Skeletal muscle satellite cell (primary cell): Measurements from ENCODE around the gene MRPL42.

Source experiments
- H3K27me3 ChIP-seq: 2 replicates; pipeline ENCODE4 v1.7.0; 2013; ENCODE audit warnings: low read length; ENCODE audit not compliant: control insufficient read depth, insufficient read depth
- H3K36me3 ChIP-seq: 2 replicates; pipeline ENCODE4 v1.7.0; 2013; ENCODE audit warnings: mild to moderate bottlenecking, control low read depth, low read length; ENCODE audit not compliant: insufficient read depth
- H3K4me1 ChIP-seq: 2 replicates; pipeline ENCODE4 v1.7.0; 2013; ENCODE audit warnings: low read length; ENCODE audit not compliant: control insufficient read depth, insufficient read depth
- H3K4me2 ChIP-seq: 2 replicates; pipeline ENCODE4 v1.7.0; 2013; ENCODE audit warnings: mild to moderate bottlenecking, low read length
- H3K4me3 ChIP-seq: 2 replicates; pipeline ENCODE4 v1.7.0; 2013; ENCODE audit warnings: low read length
- H3K9ac ChIP-seq: 2 replicates; pipeline ENCODE4 v1.7.0; 2013; ENCODE audit warnings: mild to moderate bottlenecking, low read depth, low read length, moderate library complexity
- H3K9me3 ChIP-seq: replicated peaks from 2 replicates; pipeline ENCODE4 v1.7.0; 2013; ENCODE audit warnings: mild to moderate bottlenecking, control low read depth, low read length

Gene MRPL42

DNA sequence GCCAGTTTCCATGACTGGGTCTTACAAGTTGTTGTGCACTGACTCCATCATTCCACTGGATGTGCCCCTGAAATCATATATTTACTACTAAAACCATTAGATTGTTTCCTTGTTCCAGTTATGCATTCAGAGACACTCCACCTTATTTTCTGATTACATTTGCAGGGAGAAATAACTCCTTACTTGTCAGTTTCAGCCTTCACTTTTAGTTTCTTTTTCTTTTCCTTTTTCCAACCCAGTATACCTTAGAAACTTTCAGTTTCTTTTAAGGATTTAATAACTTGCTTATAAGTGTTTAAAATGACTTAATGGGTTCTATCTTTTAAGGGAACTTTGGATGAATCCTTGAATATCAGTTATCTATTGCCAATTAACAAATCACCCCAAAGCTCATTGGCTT is 39.9 kb downstream of the MRPL42 start:
- H3K4me1 ChIP-seq, result no peaks in the 10 kb centered on the region
- H3K9me3 ChIP-seq, result no peaks in the 10 kb centered on the region
- H3K4me3 ChIP-seq, result no peak overlapping the region
- H3K9ac ChIP-seq, result no peak overlapping the region
- no peak overlapping the region for H3K4me2 ChIP-seq
- H3K27me3 ChIP-seq, result no peaks in the 10 kb centered on the region
- peaks cover 9% of the 10 kb centered on the region for H3K36me3 ChIP-seq

DNA sequence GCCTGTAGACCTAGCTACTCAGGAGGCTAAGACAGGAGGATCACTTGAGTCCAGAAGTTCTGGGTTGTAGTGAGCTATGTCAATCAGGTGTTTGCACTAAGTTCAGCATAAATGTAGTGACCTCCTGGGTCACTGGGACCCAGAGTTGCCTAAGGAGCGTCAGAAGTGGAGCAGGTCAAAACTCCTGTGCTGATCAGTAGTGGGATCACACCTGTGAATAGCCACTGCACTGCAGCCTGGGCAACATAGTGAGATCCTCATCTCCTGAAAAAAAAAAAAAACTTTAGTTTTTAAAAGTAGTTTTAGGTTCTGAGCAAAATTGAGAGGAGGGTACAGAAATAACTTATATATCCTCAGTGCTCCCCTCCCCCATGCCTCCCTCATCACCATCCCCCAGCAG is 42.2 kb downstream of the MRPL42 start:
- Histone ChIP-seq H3K9ac (no peak overlapping the region), H3K4me3 (no peak overlapping the region), H3K4me1 (peaks cover 3% of the 10 kb centered on the region), H3K4me2 (no peak overlapping the region), H3K36me3 (peaks cover 9% of the 10 kb centered on the region), H3K27me3 (no peaks in the 10 kb centered on the region), H3K9me3 (no peaks in the 10 kb centered on the region)

DNA sequence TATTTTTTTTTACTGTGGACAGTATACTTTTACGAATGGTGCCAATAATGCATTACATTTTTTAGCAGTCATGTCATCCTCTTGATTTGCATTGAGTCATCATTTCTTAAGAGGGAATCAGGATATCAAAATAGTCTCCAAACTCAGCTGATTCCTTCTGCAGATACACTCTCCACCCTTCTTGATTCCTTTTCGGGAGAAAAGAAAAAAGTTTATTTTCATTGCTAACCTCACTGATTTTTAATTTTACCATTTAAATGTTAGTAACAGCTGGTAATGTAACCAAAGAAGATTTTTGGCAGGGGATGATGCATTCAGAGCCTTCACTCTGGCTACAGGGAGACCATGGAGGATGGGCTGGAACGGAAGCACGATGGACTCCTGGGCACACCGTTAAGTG is 47.5 kb downstream of the MRPL42 start:
- H3K9ac ChIP-seq, result no peak overlapping the region
- peak overlapping the region; percentile 23 for H3K4me3 ChIP-seq
- H3K36me3 ChIP-seq, result peaks cover 2% of the 10 kb centered on the region
- peak overlapping the region; percentile 60 for H3K4me2 ChIP-seq
- no peaks in the 10 kb centered on the region for H3K27me3 ChIP-seq
- H3K4me1 ChIP-seq, result peaks cover 22% of the 10 kb centered on the region
- no peaks in the 10 kb centered on the region for H3K9me3 ChIP-seq

DNA sequence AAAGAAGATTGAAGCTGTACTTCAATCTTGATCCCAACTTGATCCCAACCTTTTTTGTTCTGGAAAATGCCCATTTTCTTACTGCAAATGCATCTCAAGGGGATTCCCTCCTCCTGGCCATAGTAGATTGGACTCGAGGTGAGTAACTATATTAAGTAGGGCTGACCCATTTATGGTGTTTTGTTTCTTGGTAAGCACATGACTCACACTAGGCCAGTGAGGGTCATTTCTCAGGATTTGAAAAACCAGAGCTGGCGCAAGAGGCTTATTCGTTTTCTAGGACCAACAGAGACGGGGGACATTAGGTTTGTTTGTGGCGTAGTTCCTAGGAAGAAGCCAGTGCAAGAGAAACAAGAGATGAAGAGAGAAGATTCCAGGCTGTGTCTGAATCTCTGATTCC is 51.4 kb downstream of the MRPL42 start:
- Histone ChIP-seq H3K4me3 (no peak overlapping the region), H3K27me3 (no peaks in the 10 kb centered on the region), H3K4me1 (peaks cover 22% of the 10 kb centered on the region), H3K4me2 (no peak overlapping the region), H3K9me3 (no peaks in the 10 kb centered on the region), H3K36me3 (no peaks in the 10 kb centered on the region), H3K9ac (no peak overlapping the region)

DNA sequence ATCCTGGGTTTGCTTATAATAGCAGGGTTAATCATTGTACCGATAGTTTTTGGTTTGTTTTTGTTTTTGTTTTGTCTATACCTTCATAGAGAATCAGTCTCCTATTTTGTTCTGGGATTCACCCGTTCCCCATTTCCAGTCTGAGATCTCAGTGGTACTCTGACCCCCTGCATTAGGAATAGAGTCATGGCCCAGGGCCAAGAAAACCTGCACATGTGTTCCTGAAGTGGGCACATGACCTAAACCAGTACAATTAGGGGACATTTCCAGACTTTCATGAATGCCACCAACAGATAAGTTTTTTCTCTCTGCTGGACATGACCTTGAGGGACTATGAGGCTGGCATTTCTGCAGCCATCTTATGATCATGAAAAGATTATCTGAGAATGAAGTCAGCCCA is 52.5 kb downstream of the MRPL42 start:
- Histone ChIP-seq H3K4me3 (no peak overlapping the region), H3K27me3 (no peaks in the 10 kb centered on the region), H3K36me3 (no peaks in the 10 kb centered on the region)

DNA sequence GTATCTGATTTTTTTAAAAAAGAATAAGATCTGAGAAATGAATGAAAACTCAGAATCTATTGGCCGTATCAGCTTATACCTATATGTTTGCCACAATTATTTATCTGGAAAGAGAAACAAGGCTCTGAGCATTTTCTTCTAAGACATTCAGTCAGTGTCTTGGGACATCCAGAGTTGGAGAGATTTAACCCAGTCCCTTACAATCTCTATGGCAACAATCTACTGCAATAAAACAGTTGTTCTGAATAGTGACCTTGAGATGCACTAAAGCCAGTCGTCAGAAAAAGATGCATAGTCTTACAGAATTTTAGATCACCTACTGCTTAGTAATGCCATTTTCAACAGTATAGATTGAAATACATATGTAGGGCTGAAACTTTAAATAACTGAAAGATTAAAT is 53.1 kb downstream of the MRPL42 start:
- no peaks in the 10 kb centered on the region for H3K27me3 ChIP-seq
- no peaks in the 10 kb centered on the region for H3K9me3 ChIP-seq
- H3K4me1 ChIP-seq, result peaks cover 11% of the 10 kb centered on the region
- H3K4me3 ChIP-seq, result no peak overlapping the region
- no peaks in the 10 kb centered on the region for H3K36me3 ChIP-seq
- no peak overlapping the region for H3K4me2 ChIP-seq
- no peak overlapping the region for H3K9ac ChIP-seq

More for the DNA sequence above, 52.5 kb downstream of the MRPL42 start:
- Histone ChIP-seq H3K4me2 (no peak overlapping the region), H3K4me1 (peaks cover 17% of the 10 kb centered on the region), H3K9ac (no peak overlapping the region), H3K9me3 (no peaks in the 10 kb centered on the region)

DNA sequence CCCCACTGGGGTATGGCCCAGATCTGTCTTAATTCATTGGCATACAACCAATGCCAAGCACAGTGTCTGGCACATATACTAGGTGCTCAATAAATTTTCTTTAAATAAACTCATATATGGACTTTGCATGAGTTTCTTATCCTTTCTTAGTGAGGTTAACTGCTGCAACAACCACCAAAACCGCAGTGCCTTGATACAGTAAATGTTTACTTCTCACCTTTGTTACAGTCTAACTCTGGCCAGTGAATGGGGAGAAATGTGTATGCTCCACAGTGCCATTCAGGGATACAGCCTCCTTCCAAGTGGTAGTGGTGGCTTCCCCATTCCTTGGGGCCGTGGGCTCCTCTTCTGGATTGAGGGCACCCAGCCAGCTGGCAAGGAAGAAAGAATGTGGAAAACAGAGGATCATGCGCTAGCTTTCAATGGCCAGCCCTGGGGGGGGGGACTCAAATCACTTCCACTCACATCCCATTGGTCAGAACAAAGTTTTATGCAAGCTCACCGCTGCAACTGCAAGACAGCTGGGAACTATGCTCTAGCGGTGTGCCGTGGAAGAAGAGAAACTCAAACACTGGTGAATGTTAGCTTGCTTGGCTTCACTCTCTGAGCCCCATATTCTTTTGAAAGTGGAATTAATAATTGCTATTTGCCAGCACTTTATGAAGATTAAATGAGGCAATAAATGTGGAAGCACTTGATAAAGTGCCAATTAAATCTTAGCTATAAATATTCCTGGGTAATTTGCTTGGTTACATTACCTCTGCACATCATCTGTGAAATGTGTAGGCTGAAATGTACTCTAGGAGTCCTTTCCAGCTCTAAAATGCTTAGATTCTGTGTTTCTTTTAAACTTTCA is 54.1 kb downstream of the MRPL42 start:
- no peaks in the 10 kb centered on the region for H3K27me3 ChIP-seq
- H3K9ac ChIP-seq, result no peak overlapping the region
- H3K4me1 ChIP-seq, result peaks cover 9% of the 10 kb centered on the region
- H3K4me3 ChIP-seq, result no peak overlapping the region
- no peaks in the 10 kb centered on the region for H3K9me3 ChIP-seq
- H3K4me2 ChIP-seq, result no peak overlapping the region
- no peaks in the 10 kb centered on the region for H3K36me3 ChIP-seq

DNA sequence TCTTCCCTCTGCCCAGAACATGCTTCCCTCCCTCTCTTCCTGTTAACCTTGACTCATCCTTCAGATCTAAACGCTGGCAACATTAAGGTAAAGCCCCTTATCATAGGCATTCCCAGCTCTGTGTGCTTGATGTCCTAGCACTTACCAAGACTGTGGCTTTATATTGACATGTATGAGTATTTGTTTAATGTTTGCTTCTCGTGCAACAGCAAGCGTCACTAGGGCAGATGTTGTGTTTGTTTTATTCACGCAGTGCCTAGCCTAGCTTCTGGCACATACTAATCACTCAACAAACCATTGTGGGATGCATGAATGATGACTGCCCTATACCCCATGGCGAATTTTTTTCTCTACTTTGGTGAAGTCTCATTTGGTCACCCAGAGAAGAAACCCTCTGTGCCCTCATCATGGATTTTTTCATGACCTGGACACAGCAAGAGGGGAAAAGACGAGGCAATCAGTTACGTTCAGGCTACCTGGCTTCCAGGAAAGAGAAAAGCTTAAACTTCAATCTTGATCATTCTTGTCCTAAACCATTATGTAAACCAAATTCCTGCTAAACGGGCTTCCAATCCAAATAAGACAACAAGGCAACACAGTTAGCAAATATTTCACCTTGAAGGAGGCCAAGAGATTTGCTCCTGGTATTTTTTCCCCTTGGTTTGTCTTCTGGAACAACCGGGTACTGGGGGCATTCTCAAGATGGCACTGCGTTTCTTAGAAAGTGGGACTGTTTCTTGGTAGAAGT is 57.2 kb downstream of the MRPL42 start:
- Histone ChIP-seq H3K4me1 (peaks cover 9% of the 10 kb centered on the region), H3K9me3 (no peaks in the 10 kb centered on the region), H3K9ac (no peak overlapping the region), H3K36me3 (no peaks in the 10 kb centered on the region), H3K4me2 (no peak overlapping the region), H3K4me3 (no peak overlapping the region), H3K27me3 (no peaks in the 10 kb centered on the region)

DNA sequence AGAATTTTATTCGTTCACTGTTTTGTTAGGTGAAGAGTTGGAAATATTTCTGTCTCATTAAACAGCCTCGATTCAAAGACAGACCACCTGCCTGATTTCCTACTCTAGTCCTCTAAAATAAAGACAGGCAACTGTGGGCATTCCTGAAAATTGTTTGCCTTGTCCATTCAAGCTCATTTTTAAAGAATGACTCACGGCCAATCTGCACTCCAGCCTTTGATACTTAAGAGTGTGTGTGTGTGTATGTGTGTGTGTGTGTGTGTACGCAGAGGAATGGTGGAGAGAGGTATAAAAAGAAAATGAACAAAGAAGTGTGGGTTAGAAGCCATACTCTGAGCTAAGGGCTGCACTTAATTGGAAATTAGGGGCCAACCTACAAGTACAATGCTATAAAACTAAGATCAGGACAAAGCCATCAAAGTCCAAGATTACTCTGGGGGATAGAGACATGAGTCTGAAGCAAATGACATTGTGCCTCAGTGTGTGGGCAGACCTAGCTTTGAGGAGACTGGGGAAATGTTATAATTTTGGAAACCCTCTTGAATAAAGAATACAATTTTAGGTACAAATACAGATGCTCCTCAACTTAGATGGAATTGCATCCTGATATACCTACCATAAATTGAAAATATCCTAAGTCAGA is 59.6 kb downstream of the MRPL42 start:
- H3K9me3 ChIP-seq, result no peaks in the 10 kb centered on the region
- no peak overlapping the region for H3K9ac ChIP-seq
- no peak overlapping the region for H3K4me2 ChIP-seq

DNA sequence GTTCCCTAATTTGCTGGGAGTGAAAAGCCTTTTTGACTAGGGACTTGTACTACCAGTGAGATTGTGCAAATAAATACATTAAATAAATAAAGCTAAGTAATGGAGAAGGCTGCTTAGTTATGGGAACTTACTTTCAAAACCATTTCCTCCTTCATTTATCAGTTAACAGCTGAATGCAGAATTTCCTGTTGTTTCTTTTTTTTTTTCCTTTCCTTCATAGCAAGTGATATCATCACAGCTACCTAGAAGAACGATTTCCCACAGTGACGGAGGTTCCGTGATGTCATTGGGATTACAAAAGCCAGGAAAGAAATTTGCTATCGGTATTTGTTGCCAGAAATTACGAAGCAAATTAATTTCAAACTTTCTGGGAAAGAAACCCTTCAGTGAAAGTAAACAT is 63.0 kb downstream of the MRPL42 start:
- H3K4me1 ChIP-seq, result peaks cover 9% of the 10 kb centered on the region
- H3K9ac ChIP-seq, result no peak overlapping the region
- no peak overlapping the region for H3K4me3 ChIP-seq
- no peaks in the 10 kb centered on the region for H3K27me3 ChIP-seq
- H3K4me2 ChIP-seq, result no peak overlapping the region
- no peaks in the 10 kb centered on the region for H3K9me3 ChIP-seq
- no peaks in the 10 kb centered on the region for H3K36me3 ChIP-seq

More for the DNA sequence above, 59.6 kb downstream of the MRPL42 start:
- Histone ChIP-seq H3K4me1 (peaks cover 9% of the 10 kb centered on the region), H3K36me3 (no peaks in the 10 kb centered on the region), H3K27me3 (no peaks in the 10 kb centered on the region), H3K4me3 (no peak overlapping the region)

DNA sequence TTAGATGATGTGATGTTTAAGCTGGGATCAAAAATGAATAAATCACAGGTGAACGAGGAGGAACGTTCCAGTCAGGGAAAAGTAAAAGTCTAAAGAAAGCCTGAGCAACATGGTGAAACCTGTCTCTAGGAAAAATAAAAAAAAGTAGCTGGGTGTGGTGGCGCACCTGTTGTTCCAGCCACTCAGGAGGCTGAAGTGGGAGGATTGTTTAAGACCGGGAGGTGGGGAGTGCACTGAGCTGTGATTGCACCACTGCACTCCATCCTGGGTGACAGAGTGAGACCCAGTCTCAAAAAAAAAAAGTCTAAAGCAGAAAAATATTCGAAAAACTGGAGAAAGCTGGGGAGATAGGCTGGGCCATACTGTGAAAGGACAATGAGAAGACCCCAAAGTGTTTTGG is 66.0 kb downstream of the MRPL42 start:
- Histone ChIP-seq H3K9ac (no peak overlapping the region), H3K36me3 (no peaks in the 10 kb centered on the region), H3K9me3 (no peaks in the 10 kb centered on the region), H3K4me2 (no peak overlapping the region), H3K27me3 (no peaks in the 10 kb centered on the region), H3K4me3 (no peak overlapping the region), H3K4me1 (no peaks in the 10 kb centered on the region)
